ENCODE data around the gene SHB.

SHB gene

GRCh38 chr9:38085308-38085707 lies 16.3 kb upstream of the SHB start:
- ChIA-PET POLR2A (no interaction called here), CTCF (no interaction called here)
- DNase-seq (ENCODE audit: extremely low spot score): no peak
- TF ChIP-seq BHLHE40 (IDR thresholded peaks at IDR 0.05; ENCODE audit: borderline replicate concordance): no peak
- no peak for TF ChIP-seq ZNF384 (IDR thresholded peaks at IDR 0.05)
- TF ChIP-seq FOXA1 (IDR thresholded peaks at IDR 0.05): no peak
- no peak for TF ChIP-seq PKNOX1 (IDR thresholded peaks at IDR 0.05)
- TF ChIP-seq TARDBP (IDR thresholded peaks at IDR 0.05): no peak
- no peak for TF ChIP-seq LEF1 (IDR thresholded peaks at IDR 0.05; ENCODE audit: borderline replicate concordance)
- no peak for TF ChIP-seq HDGF (IDR thresholded peaks at IDR 0.05; ENCODE audit: borderline replicate concordance)
- no peak for TF ChIP-seq ELF4 (IDR thresholded peaks at IDR 0.05)
- no peak for TF ChIP-seq CTBP1 (IDR thresholded peaks at IDR 0.05; ENCODE audit: borderline replicate concordance)
- no peak for TF ChIP-seq SP1 (IDR thresholded peaks at IDR 0.05)
- no peak for TF ChIP-seq L3MBTL2 (conservative IDR thresholded peaks at IDR 0.05)
- no peak for TF ChIP-seq SUZ12 (IDR thresholded peaks at IDR 0.05)

- no peak for TF ChIP-seq HDGF (IDR thresholded peaks at IDR 0.05; ENCODE audit: borderline replicate concordance)
- TF ChIP-seq PKNOX1 (IDR thresholded peaks at IDR 0.05): no peak
- TF ChIP-seq FOXK2 (IDR thresholded peaks at IDR 0.05): no peak
- TF ChIP-seq SP1 (IDR thresholded peaks at IDR 0.05): no peak
- TF ChIP-seq FOXA1 (IDR thresholded peaks at IDR 0.05): no peak
- TF ChIP-seq TARDBP (IDR thresholded peaks at IDR 0.05): no peak
- no peak for TF ChIP-seq ZNF384 (IDR thresholded peaks at IDR 0.05)
- TF ChIP-seq BHLHE40 (IDR thresholded peaks at IDR 0.05; ENCODE audit: borderline replicate concordance): no peak
- TF ChIP-seq ARNT (IDR thresholded peaks at IDR 0.05): no peak
- TF ChIP-seq CTBP1 (IDR thresholded peaks at IDR 0.05; ENCODE audit: borderline replicate concordance): no peak
- TF ChIP-seq SUZ12 (IDR thresholded peaks at IDR 0.05): no peak
- TF ChIP-seq L3MBTL2 (conservative IDR thresholded peaks at IDR 0.05): no peak
- no peak for TF ChIP-seq NFRKB (IDR thresholded peaks at IDR 0.05)
- TF ChIP-seq LEF1 (IDR thresholded peaks at IDR 0.05; ENCODE audit: borderline replicate concordance): no peak
- no peak for TF ChIP-seq FOXM1 (IDR thresholded peaks at IDR 0.05; ENCODE audit: borderline replicate concordance)
- no peak for TF ChIP-seq ELF4 (IDR thresholded peaks at IDR 0.05)
- ChIA-PET CTCF (no interaction called here), POLR2A (no interaction called here)
- DNase-seq (ENCODE audit: extremely low spot score): no peak
Observed at GRCh38 chr9:38084556-38084880, 15.5 kb upstream of the SHB start.

GRCh38 chr9:38083858-38084555 lies 15.0 kb upstream of the SHB start:
- no peak for DNase-seq (ENCODE audit: extremely low spot score)
- POLR2A ChIA-PET: no interaction called here
- CTCF ChIA-PET: no interaction called here
- TF ChIP-seq L3MBTL2 (conservative IDR thresholded peaks at IDR 0.05) (no peak), TARDBP (IDR thresholded peaks at IDR 0.05) (no peak), FOXM1 (IDR thresholded peaks at IDR 0.05; ENCODE audit: borderline replicate concordance) (no peak), ARNT (IDR thresholded peaks at IDR 0.05) (no peak), SUZ12 (IDR thresholded peaks at IDR 0.05) (no peak), ELF4 (IDR thresholded peaks at IDR 0.05) (no peak), FOXA1 (IDR thresholded peaks at IDR 0.05) (no peak), ZNF384 (IDR thresholded peaks at IDR 0.05) (no peak), NFRKB (IDR thresholded peaks at IDR 0.05) (no peak), CTBP1 (IDR thresholded peaks at IDR 0.05; ENCODE audit: borderline replicate concordance) (no peak), PKNOX1 (IDR thresholded peaks at IDR 0.05) (no peak), LEF1 (IDR thresholded peaks at IDR 0.05; ENCODE audit: borderline replicate concordance) (no peak), HDGF (IDR thresholded peaks at IDR 0.05; ENCODE audit: borderline replicate concordance) (no peak), BHLHE40 (IDR thresholded peaks at IDR 0.05; ENCODE audit: borderline replicate concordance) (no peak)

GRCh38 chr9:38082446-38083287 lies 13.6 kb upstream of the SHB start:
- POLR2A ChIA-PET: no interaction called here
- no peak for DNase-seq (ENCODE audit: extremely low spot score)
- TF ChIP-seq LEF1 (IDR thresholded peaks at IDR 0.05; ENCODE audit: borderline replicate concordance) (no peak), FOXK2 (IDR thresholded peaks at IDR 0.05) (no peak), ZNF384 (IDR thresholded peaks at IDR 0.05) (no peak), TARDBP (IDR thresholded peaks at IDR 0.05) (no peak), CTBP1 (IDR thresholded peaks at IDR 0.05; ENCODE audit: borderline replicate concordance) (no peak), FOXA1 (IDR thresholded peaks at IDR 0.05) (no peak), PKNOX1 (IDR thresholded peaks at IDR 0.05) (no peak), NFRKB (IDR thresholded peaks at IDR 0.05) (no peak), SP1 (IDR thresholded peaks at IDR 0.05) (no peak), ELF4 (IDR thresholded peaks at IDR 0.05) (no peak), FOXM1 (IDR thresholded peaks at IDR 0.05; ENCODE audit: borderline replicate concordance) (no peak), L3MBTL2 (conservative IDR thresholded peaks at IDR 0.05) (no peak), BHLHE40 (IDR thresholded peaks at IDR 0.05; ENCODE audit: borderline replicate concordance) (no peak), SUZ12 (IDR thresholded peaks at IDR 0.05) (no peak), HDGF (IDR thresholded peaks at IDR 0.05; ENCODE audit: borderline replicate concordance) (no peak), ARNT (IDR thresholded peaks at IDR 0.05) (no peak)
- CTCF ChIA-PET: no interaction called here
